Ovary (tissue), 9 donors: ENCODE data around the gene DEUP1. TPM values are rescaled to one million over a fixed set of nuclear protein-coding genes. Genes with fewer than 3 reads are reported as not detected.

Experiments used
- DNase-seq, 5 donors: peaks; one replicate each; pipeline ENCODE4 v3.0.0-alpha.2; 2019 to 2020
- H3K27ac ChIP-seq, 2 donors: fragments of 200-600 bp; one replicate each; pipeline versions ENCODE4 v1.5.1 to v1.8.0; 2019 to 2022
- H3K27me3 ChIP-seq: fragments of 200-600 bp; one replicate; pipeline ENCODE4 v1.8.0; 2022
- H3K36me3 ChIP-seq: fragments of 200-600 bp; sonication (generic); one replicate; pipeline ENCODE4 v1.5.1; 2019
- H3K4me1 ChIP-seq: one replicate; pipeline ENCODE4 v1.8.1; 2013; ENCODE audit warnings: mild to moderate bottlenecking, moderate library complexity; ENCODE audit not compliant: insufficient read depth
- H3K4me3 ChIP-seq: fragments of 200-600 bp; sonication (generic); one replicate; pipeline ENCODE4 v1.5.1; 2017
- H3K9me3 ChIP-seq, 2 donors: fragments of 200-600 bp in 1 of 2; sonication (generic) in 1 of 2; one replicate each; pipeline versions ENCODE4 v1.5.1 to v1.8.1; 2013 to 2019; ENCODE audit warnings: mild to moderate bottlenecking in 1 of 2, moderate library complexity in 1 of 2
- CTCF ChIP-seq, 3 donors: fragments of 450-650 bp in 2 of 3; fragments of 200-600 bp in 1 of 3; IDR thresholded peaks; one replicate each; pipeline versions ENCODE4 v1.5.1 to v1.8.0; 2016 to 2022; ENCODE audit warnings: antibody characterized with exemption in 3 of 3, mild to moderate bottlenecking in 1 of 3
- EP300 ChIP-seq: sonication (generic); formaldehyde crosslinking; IDR thresholded peaks from one replicate; pipeline ENCODE4 v1.6.1; 2017; ENCODE audit warnings: antibody characterized with exemption
- POLR2A ChIP-seq: fragments of 450-650 bp; IDR thresholded peaks from one replicate; pipeline ENCODE4 v1.6.1; 2017; ENCODE audit warnings: antibody characterized with exemption, mild to moderate bottlenecking, moderate library complexity
- WGBS, 3 donors: extraction: QIAGEN DNeasy Blood & Tissue Kit in 1 of 3; methylation state at CpG; one replicate each; pipeline versions ENCODE4 v1.1.5 to v1.1.7; 2013 to 2017; 5-methylcytosine and 5-hydroxymethylcytosine counted together
- intact Hi-C, 4 donors: fragments of 100-400 bp; cut with DNase I; formaldehyde crosslinking; loops; one replicate each; pipeline versions ENCODE4 v1.11.0 to v1.15.1; 2022 to 2023
- polyA plus RNA-seq, 2 donors: library from polyadenylated mRNA; stranded (reverse); fragments of 200-250 nt in 1 of 2; fragments of 350-450 nt in 1 of 2; fragmentation: Illumina TruSeq in 1 of 2; extraction: RNeasy Lipid Tissue Mini Kit (QIAGEN cat#74804) in 1 of 2; gene quantifications; one replicate each; pipeline ENCODE4 v1.2.3, GENCODE V29; 2013 to 2014
- total RNA-seq, 7 donors: library from RNA; depleted of rRNA in 2 of 7; stranded (reverse); fragments of >200 nt in 2 of 7; fragmentation: NEBNext Ultra II Directional in 3 of 7; extraction: Animal tissue kit (Norgen Biotek cat#: 25700) in 3 of 7; gene quantifications; one replicate each; pipeline versions ENCODE4 v1.1.0 to v1.2.4, GENCODE V29; 2016 to 2023
- donor health status: DM: no; HTN: no; CAD: no; lungs with moderate emphysema.
- donor health status: DM: no; HTN: no; CAD: no.
- donor health status: Bipolar disorder and iron deficiency.
- donor health status: DM: yes; HTN: yes; CAD: no.
- donor health status: DM: no; HTN: no; CAD: no.
- donor health status: DM: yes; HTN: yes; CAD: no.

The DEUP1 gene
- total and polyA plus RNA-seq, 9 donors, result 0.05 to 2.0 (median 0.40) TPM; not detected in 1

GRCh38 chr11:93403930-93404329 is 73.4 kb downstream of the DEUP1 start:
- H3K27ac ChIP-seq, result no peak overlapping the region
- H3K36me3 ChIP-seq, result no peaks in the 10 kb centered on the region
- no peaks in the 10 kb centered on the region for H3K9me3 ChIP-seq
- no peaks in the 10 kb centered on the region for H3K4me1 ChIP-seq
- intact Hi-C loops, result no loop called here
- DNase-seq, result no peak
- no peak for TF ChIP-seq POLR2A
- no peak for TF ChIP-seq EP300
- no peak for TF ChIP-seq CTCF (IDR thresholded peaks at IDR 0.05)
- 87 to 89% (median 87%) methylated on average over 3 of the region's 3 CpGs for WGBS, 3 donors
- H3K27me3 ChIP-seq, result no peaks in the 10 kb centered on the region
- no peak overlapping the region for H3K4me3 ChIP-seq

DNA sequence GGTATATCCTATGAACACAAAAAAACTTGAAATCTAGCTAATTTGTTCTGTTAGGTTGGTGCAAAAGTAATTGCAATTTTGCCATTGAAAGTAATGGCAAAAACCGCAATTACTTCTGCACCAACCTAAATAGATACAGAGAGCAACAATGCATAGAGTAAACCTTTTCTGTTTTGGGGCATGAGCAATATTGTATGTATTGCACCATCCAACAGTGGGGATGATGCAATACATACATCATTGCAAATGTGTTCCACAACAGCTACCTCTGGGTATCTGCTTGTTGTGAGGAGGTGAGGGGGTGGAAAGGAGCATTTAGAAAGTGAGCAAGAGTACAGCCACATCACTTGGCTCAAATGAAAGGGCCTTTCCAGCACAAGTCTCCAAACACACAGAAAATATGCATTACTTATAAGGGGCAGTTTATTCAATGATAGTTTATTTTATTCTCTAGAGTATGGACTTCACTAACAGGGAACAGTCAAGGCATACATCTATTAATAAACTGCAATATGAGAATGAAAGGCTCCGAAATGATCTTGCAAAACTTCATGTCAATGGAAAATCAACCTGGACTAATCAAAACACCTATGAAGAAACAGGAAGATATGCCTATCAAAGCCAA is 77.3 kb downstream of the DEUP1 start:
- Histone ChIP-seq H3K36me3 (no peaks in the 10 kb centered on the region), H3K4me1 (no peaks in the 10 kb centered on the region), H3K4me3 (no peak overlapping the region), H3K9me3 (no peaks in the 10 kb centered on the region), H3K27me3 (no peaks in the 10 kb centered on the region), H3K27ac (no peak overlapping the region)
- no peak for DNase-seq
- intact Hi-C loops, result loop anchor here in 1 of 4 donors (2.0 kb wide), 1 partner anchor 15 kb away; no protein-coding TSS in a partner anchor
- TF ChIP-seq POLR2A, result no peak
- no peak for TF ChIP-seq EP300
- TF ChIP-seq CTCF (IDR thresholded peaks at IDR 0.05), result no peak
- WGBS, 3 donors, result 88 to 89% (median 88%) methylated on average over 2 of the region's 2 CpGs

DNA sequence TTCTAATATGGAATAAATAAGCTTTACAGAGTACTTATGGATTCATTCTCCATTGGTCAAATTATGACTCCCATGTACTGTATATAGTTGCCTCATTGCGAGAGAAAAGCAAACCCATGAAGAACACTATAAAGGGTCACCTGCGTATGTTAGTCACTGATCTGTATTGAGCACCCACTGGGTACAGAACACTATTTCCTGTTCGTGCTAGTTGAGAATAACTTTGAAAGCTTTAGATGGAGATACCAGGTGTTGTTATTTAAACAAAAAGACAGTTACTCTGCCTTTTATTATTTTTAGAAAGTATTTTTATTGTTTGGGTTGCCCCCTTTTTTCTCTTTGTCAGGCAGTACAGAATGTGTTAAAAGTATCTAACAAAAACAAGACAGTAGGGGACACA is 79.9 kb downstream of the DEUP1 start:
- TF ChIP-seq POLR2A (no peak), EP300 (no peak), CTCF (IDR thresholded peaks at IDR 0.05) (no peak)
- H3K4me3 ChIP-seq, result no peak overlapping the region
- no peak for DNase-seq
- H3K27me3 ChIP-seq, result no peaks in the 10 kb centered on the region
- no peaks in the 10 kb centered on the region for H3K36me3 ChIP-seq
- intact Hi-C loops, result no loop called here
- no peaks in the 10 kb centered on the region for H3K9me3 ChIP-seq
- no peaks in the 10 kb centered on the region for H3K4me1 ChIP-seq
- no peak overlapping the region for H3K27ac ChIP-seq
- WGBS, 3 donors, result 58 to 61% (median 59%) methylated on average over 3 of the region's 3 CpGs

DNA sequence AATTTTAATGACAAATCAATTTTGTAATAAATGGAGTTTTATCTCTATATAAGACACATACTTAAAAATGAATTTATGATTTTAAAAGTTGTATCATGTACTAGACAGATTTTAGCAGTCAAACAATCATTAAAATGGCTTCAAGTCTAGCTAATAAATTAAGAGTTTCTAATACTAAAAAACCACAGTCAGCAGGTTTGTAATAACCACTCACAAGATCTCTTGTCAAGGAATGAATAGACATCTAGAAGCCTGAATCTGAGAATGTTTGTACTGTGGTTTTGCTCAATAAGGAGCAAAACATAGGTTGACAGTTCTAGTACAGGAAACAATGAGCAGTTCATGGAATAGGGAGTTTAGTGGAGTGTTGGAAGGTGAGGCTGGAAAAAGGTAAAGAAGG is 81.2 kb downstream of the DEUP1 start:
- TF ChIP-seq CTCF (IDR thresholded peaks at IDR 0.05), result no peak
- TF ChIP-seq POLR2A, result no peak
- TF ChIP-seq EP300, result no peak
- Histone ChIP-seq H3K4me3 (no peak overlapping the region), H3K4me1 (no peaks in the 10 kb centered on the region), H3K27ac (no peak overlapping the region), H3K9me3 (no peaks in the 10 kb centered on the region), H3K27me3 (no peaks in the 10 kb centered on the region), H3K36me3 (no peaks in the 10 kb centered on the region)
- DNase-seq, result no peak
- intact Hi-C loops, result no loop called here
